ENCODE results near the gene HOXC12. TPM values are rescaled to one million over a fixed set of nuclear protein-coding genes. Genes with fewer than 3 reads are reported as not detected.
A peak's percentile ranks its signal among the peaks of the same experiment; 100 is the strongest.

The HOXC12 gene
- total RNA-seq, 1 donor, result not detected

GRCh38 chr12:54004063-54004840, 49.5 kb downstream of the HOXC12 start:
- no peak for DNase-seq (ENCODE audit: low read depth in 2 of 3, low spot score in 2 of 3)

GRCh38 chr12:54004841-54005530, 50.3 kb downstream of the HOXC12 start:
- no peak for DNase-seq (ENCODE audit: low read depth in 2 of 3, low spot score in 2 of 3)

- DNase-seq (ENCODE audit: low read depth in 2 of 3, low spot score in 2 of 3), result no peak
Observed at GRCh38 chr12:54005531-54005852, 50.8 kb downstream of the HOXC12 start.

- peak; percentile 73 to 88 (median 77) for DNase-seq (ENCODE audit: low read depth in 2 of 3, low spot score in 2 of 3)
Observed at GRCh38 chr12:54005853-54006558, 51.3 kb downstream of the HOXC12 start.

- no peak for DNase-seq (ENCODE audit: low read depth in 2 of 3, low spot score in 2 of 3)
Observed at GRCh38 chr12:54006559-54007220, 52.0 kb downstream of the HOXC12 start.

GRCh38 chr12:54007538-54008259, 53.0 kb downstream of the HOXC12 start:
- DNase-seq (ENCODE audit: low read depth in 2 of 3, low spot score in 2 of 3), result no peak

GRCh38 chr12:54008260-54008552, 53.5 kb downstream of the HOXC12 start:
- no peak for DNase-seq (ENCODE audit: low read depth in 2 of 3, low spot score in 2 of 3)

Small RNA genes within 50 kb of the gene (small RNA-seq; reads per million reads assigned to genes)
- gene AC012531.3 (not detected), gene AC012531.4 (not detected), gene MIR196A2 (not detected), gene RF01905 (not detected), gene RF01906 (not detected)

Other genes starting within 250 kb of the HOXC12 start
- 155 TPM for gene CALCOCO1, start 227.5 kb upstream of the HOXC12 start, total RNA-seq
- gene CISTR, start 202.9 kb upstream of the HOXC12 start, total RNA-seq, result not detected
- not detected for gene HOXC13, start 16.1 kb upstream of the HOXC12 start, total RNA-seq
- gene HOXC11, start 18.2 kb downstream of the HOXC12 start, total RNA-seq, result under 0.01 TPM
- not detected for gene HOTAIR, start 20.1 kb downstream of the HOXC12 start, total RNA-seq
- not detected for gene HOXC10, start 30.2 kb downstream of the HOXC12 start, total RNA-seq
- gene HOXC9, start 45.3 kb downstream of the HOXC12 start, total RNA-seq, result not detected
- under 0.01 TPM for gene HOXC8, start 54.1 kb downstream of the HOXC12 start, total RNA-seq
- not detected for gene HOXC6, start 73.5 kb downstream of the HOXC12 start, total RNA-seq
- not detected for gene HOXC5, start 78.1 kb downstream of the HOXC12 start, total RNA-seq
- gene HOXC4, start 98.9 kb downstream of the HOXC12 start, total RNA-seq, result under 0.01 TPM
- 23.4 TPM for gene SMUG1, start 234.1 kb downstream of the HOXC12 start, total RNA-seq